DMS153 treated with DMSO at 0.1 percent for 48 hours (cell line): ENCODE data around the gene TNS1.

Source experiments
- DNase-seq: peaks from one replicate; lab custom pipeline; 2025; ENCODE audit not compliant: unreplicated experiment; lab: John Stamatoyannopoulos, UW

Gene TNS1

GRCh38 chr2:217837530-217837929 lies 165.3 kb downstream of the TNS1 start:
- no peak for DNase-seq

DNA sequence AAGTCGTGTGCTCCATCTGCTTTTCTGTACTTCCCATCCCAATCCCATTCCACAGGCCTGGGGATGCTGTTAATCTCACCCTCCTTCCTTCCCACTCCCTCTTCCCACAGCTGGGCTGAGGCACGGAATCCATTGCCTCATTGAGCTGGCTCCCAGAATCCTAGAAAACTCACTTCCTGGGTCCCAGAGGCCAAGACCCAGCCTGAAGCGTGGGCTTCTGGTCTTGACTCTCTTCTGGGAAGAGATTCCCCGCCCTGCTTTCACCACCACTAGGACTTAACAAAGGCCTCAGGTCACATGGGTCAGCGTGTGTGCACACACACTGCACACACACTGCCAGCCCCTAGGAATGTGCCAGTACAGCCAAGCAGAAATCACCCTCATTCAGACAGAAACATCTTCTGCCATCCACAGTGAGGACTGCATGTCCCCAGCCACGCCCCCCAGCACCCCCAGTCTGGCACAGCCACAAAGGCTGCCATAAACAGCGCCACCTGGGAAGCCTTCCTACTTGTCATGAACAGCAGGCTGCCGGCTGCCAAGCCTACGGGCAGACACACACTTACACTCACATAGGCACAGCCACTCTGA lies 165.8 kb downstream of the TNS1 start:
- no peak for DNase-seq

- DNase-seq, result no peak
These were observed 166.6 kb downstream of the TNS1 start for GRCh38 chr2:217835931-217836891.

DNA sequence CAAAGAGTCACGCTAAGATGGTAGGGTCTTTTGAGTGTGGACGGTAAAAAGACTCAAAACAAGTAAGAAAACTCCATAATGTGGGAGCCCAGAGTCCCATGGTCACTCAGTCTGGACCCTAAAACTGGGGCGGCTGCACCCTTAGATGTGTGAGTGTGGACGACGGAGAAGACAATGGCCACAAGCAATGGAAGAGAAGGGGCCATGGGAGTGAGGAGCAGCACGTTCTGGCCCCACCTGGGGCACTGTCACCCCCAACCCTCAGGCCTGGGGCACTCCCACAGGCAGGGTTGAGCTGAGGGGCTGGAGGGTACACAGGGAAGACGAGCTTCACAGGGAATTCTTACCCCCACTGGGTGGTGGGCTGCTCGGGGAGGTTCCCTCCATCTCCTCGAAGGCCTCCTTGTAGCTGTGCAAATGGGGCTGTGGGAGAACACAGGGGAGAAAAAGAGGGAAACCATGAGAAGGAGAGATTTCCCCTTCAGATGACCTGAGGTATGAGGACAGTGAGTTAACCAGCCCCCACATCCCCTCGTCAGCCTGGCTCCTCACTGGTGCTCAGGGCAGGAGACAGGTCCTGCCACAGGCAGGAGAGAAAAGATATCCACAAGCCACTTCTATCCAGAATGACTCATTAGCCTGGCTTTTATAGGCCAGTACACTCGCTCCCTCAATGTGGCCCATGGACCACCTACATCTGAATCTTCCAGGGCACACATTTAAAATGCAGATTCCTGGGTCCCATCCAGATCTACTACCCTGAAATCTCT lies 167.9 kb downstream of the TNS1 start:
- DNase-seq, result no peak

DNA sequence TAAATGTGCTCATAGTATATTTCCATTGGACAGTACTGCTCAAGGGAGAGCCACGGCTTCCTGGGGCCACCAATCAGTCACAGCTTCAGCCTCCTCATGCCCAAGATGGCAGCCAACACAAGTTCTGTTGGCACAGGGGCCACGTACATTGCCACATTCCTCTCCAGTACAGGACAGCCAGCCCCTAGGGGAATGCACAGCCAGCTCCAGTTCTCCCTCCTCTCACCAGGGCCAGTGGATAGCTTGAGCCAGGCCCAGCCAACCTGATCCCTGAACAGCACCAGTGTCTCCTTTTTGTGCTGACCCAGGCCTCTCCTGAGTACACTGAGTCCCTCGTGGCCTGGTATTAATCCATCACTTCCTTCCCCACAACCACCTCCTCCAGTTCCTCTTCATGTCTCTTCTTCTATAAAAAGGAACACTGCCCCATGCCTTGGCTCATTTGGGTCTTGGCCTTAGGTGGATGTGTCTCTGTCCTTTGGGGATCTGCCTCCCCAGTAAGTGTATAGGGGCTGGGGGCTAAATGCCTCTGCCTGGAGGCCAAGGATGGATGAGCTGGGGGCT lies 168.7 kb downstream of the TNS1 start:
- DNase-seq, result no peak

- DNase-seq, result no peak
These were observed 169.4 kb downstream of the TNS1 start for GRCh38 chr2:217833439-217833838.

DNA sequence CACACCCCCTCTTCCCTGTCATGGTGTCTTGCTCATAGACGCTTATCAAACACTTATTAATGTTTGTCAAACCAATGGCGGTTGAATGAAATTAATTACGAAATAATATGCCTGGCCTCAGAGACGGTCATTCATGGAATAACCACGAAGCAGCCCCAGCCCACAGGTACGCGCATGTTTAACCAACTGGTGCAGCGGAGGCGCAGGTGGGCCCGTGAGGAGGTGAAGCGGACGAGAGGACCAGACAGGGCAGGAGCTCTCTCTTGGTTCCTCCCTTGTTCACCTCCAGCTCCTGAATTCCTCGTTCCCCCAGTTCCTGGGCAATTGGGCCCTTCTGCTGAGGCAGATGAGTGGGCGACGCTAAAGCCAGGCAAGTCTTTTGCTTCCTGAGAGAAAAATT lies 169.8 kb downstream of the TNS1 start:
- DNase-seq, result no peak

GRCh38 chr2:217832115-217832514 lies 170.7 kb downstream of the TNS1 start:
- DNase-seq, result no peak

DNA sequence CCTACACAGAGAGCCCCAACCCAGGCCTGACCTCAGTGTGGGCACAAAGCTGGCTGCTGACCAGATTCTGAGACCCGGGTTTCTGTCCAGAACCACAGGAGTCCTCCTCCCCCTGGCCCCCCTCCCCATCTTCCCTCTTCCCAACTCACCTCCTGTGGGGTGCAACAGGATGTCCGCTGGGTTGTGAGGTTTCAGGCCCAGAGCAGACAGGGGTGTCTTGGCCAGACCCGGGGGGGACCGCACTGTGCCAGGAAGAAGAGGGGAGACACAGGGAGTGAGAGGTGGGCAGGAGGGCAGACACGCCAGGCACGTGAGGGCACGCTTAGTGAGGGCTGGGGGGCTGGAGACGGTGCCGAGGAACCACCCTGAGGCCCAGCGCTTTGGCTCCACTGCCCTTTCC lies 171.5 kb downstream of the TNS1 start:
- DNase-seq, result no peak

DNA sequence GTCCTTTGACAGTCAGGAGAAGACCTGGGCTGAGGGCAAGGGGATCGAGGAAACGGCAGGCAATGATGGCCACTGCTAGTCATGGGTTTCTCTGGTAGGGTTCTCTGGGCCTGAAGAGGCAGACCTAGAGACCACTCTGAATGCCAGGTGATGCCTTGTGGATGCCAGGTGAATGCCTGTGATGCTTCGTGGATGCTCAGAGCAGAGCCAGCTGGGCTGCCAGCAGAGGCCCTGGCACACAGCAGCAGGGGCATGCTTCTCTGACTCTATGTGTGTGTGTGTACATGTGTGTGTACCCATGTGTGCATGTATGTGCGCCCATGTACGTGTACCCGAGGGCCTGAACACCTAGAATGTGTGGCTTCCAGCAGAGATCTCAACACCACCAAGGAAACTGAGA lies 172.0 kb downstream of the TNS1 start:
- no peak for DNase-seq

DNA sequence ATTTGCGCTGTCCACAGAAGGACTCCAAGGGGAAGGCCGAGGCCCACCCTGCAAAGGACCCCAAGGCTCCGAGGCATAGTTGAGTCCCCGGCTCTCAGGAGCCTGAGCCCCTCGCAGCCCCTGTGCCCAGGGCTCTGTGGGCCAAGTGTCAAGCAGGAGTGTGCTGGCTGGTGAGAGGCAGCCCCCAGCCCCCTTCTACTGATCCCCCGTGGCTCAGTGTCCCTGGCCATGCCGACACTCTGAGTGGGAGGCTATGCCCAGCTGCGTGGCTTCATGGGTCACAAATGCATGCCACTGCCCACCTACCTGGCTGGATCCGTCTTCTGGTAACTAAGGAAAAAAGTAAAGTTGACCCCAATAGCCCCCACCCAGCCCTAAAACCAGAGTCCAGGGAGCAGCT lies 172.7 kb downstream of the TNS1 start:
- no peak for DNase-seq

DNA sequence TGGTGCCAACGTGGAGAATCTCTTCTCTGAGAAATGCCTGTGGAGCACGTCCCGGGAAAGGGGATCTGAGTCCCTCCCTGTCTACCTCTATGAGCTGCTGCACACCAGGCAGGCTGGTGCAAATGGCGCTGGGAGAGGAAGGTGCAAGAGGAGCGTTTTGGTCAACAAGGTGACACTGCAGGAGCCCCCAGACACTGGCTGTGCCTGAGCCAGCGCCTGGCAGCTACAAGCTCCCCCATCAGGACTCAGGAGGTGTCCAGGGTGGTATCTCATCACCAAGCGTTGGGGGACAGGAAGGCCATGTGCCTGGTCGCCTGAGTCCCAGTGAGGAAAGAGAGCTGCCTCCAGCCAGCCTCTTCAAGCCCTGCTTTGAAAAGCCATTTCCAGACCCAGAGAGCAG lies 173.4 kb downstream of the TNS1 start:
- no peak for DNase-seq

DNA sequence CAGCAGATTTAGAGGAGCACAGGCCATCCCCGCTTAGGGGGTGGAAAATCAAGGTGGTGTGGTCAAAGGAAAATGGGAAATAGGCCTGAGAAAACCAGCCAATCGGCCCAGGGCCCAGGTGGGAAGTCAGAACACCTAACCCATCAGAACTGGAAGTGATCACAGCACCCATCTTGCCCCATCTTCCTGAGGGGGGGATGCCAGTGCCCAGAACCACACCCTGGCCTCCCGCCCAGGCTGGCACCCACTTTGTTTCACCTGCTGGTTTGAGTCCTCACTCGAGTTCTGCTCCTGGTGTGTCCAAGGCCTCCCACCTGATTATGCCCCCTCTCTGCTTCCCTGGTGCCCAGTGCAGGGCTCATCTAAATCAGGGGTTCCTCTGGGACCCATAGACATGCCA lies 174.5 kb downstream of the TNS1 start:
- no peak for DNase-seq

DNA sequence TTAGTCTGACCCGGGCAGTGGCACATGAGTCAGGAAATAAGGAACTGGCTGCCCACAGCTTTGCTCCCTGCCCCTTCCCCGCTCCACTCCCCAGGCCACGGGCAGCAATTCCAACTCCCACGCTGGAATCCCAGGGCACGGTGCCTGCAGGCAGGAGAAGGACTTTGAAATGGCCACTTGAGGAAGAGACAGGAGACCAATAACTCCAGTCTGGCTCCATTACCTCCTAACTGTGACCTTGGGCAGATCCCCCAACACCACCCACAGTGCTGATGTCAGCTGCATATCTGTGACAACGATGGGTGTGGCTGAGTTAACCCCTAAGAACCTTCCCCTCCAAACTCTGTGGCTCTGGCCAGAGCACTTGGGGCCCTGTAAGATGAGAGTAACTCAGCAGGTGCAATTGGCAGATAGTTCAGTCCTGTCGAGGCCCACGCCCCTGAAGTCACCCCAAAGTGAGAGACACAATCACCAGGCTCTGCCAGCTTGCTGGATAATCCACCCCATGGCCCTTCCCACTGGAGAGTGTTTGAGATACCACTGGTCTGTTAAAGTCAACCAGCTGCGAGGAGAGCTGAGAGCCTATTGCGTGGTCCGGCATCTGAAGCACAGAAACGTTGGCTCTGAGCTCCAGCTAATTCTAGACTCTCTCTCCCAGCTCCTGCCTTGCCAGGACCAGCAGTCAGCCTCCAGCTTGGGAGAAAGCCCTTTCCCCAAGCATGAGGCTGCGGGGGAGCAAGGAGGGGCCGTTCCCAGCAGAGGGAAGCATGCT lies 175.2 kb downstream of the TNS1 start:
- DNase-seq, result no peak

DNA sequence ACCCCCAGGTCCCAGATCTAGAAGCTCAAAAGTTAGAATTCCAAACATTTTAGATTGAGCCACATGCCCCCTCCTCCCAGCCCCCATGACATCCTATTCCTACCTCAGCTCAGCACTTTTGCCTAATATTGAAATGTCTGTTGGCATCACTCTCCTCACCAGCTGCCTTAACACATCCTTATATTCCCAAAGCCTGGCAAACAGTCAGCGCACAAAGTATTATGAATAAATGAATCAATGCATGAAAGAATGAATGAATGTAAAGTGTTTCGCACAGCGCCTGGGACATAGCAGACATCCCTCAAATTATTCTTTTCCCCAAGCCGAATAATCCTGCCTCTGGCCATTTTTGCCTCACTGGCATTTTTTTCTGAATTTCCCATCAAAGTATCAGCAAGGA lies 175.8 kb downstream of the TNS1 start:
- DNase-seq, result no peak

DNA sequence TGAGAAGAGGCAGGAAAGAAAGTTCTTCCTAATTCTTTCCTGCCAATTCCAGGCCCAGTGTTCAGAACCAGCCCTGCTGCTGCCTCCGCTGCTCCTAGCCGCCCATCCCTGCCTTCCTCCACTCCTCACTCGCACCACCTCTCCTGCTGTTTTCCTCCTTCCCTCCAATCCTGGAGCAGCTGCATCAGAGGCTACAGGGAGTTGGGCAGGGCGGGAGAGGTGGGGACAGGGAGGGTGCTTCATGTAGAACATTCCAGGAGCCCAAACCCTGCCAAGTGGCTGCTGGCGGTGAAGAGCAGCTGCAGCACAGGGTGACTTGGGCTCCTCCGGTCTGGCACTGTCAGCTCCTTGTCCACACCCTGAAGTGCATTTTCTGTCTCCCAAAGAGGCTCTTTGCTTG lies 176.3 kb downstream of the TNS1 start:
- DNase-seq, result no peak

DNA sequence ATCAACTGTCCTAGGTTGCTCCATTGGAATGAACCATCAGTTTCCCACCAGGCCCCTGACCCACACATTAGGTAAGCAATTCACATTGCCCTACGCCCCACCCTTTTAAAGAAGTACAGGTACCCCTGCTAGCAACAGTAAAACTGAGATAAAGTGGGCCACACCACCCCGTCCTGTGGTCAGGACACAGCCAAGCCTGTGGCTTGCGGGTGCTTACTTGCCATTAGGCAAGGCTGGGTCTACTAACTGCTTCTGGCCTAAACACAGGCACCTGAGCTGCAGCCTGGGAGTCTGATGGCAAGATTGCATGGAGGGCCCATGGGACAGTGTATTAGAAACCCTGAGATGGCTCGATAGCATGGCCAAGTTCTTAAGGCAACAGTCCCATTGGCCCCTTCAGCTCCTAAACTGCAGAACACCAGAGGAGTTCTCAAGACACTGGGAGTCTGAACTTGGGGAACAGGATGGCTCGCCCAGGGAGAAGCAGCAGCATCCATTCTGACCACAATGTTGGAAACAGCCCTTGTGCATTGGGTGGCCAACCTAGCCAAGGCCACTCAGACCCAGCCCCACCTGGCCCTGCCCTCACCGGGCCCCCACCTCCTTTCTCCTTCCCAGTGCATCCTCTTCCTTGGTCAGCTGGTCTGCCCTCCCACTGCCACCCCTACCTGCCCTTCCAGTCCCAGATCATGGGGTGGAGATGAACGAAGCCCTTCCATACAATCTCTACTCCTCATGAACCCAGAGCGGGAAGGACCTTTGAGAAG lies 177.1 kb downstream of the TNS1 start:
- no peak for DNase-seq

DNA sequence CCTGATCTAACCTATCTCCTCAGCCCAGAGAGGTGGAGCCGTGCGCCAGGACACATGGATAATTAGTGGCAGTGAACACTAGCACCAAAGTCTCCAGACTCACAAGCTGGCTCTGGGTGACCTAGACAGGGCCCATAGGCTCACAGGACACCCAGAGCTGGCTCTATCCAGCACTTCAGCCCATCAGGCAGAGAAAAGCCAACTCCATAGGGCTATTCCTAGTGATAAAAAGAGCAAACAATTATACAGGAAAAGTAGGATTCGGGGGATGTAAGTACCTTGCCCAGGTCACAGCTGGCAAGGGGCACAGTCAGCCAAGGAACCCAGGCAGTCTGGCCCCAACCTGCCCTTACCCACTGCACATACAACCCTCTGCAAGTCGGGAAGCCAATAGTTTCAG lies 178.6 kb downstream of the TNS1 start:
- DNase-seq, result no peak

DNA sequence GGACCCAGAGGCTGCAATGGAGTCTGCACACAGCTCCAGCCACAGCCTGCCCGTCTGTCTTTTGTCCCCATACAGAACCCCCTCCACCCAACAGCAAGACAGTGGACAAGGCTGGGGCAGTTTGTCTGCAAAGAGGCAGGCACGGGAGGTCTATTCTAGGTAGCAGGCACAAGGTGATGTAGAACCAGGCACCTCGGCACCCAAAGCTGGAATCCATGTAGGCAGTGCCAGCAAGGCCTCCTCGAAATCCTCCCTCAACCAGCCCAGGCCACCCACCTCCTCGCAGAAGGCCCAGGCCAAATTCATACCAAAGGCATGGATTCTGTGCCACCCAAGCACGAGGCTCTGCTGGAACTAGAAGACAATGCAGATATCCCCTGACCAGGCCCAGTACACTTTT lies 179.2 kb downstream of the TNS1 start:
- no peak for DNase-seq
